ENCODE results near the gene ESYT1. TPM values are rescaled to one million over a fixed set of nuclear protein-coding genes. Genes with fewer than 3 reads are reported as not detected.

The ESYT1 gene
- total and polyA plus RNA-seq, 4 donors: 41.0 to 93.5 (median 58.8) TPM

DNA sequence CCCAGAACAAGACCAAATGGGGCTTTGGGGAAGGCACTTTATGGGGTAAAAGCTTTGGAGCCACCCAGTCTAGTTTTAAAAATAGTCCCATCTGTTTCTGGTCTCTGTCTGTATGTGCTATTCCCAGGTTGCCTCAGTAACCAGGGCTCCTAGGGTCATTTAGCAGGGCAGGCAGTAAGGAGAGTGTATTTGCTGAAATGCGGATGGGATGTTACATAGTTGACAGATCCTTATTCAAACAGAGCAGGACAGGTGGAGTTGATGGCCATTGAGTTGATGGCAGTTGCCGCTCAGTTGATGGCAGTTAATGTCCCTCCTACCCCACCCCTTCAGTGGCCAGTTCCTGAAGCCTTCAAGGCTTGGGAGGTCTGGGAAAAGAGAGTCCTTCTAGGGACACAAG, 5.4 kb upstream of the ESYT1 start:
- Histone ChIP-seq H3K27ac (ENCODE audit: low read depth in 1 of 2, low read length in 2 of 2) (peak overlapping the region; percentile 71 to 89), H3K9ac (ENCODE audit: low read depth in 1 of 2, low read length in 2 of 2) (no peak overlapping the region), H3K4me3 (ENCODE audit: low read depth in 1 of 3, low read length in 3 of 3) (no peak overlapping the region), H3K27me3 (ENCODE audit: control insufficient read depth in 4 of 4, insufficient read depth in 4 of 4, low read length in 3 of 4) (no peaks in the 10 kb centered on the region), H3K4me1 (ENCODE audit: control insufficient read depth in 4 of 4, insufficient read depth in 4 of 4, low read length in 3 of 4) (peaks cover 34 to 77% (median 65%) of the 10 kb centered on the region in 4 donors), H3K36me3 (ENCODE audit: control insufficient read depth in 4 of 4, insufficient read depth in 3 of 4, low read depth in 1 of 4, low read length in 3 of 4) (no peaks in the 10 kb centered on the region), H3K9me3 (ENCODE audit: control insufficient read depth in 4 of 4, low read length in 3 of 4) (no peaks in the 10 kb centered on the region)
- no peak for DNase-seq (ENCODE audit: low spot score)
- WGBS: 35% methylated on average over 2 of the region's 2 CpGs
- TF ChIP-seq, protein P1, sequence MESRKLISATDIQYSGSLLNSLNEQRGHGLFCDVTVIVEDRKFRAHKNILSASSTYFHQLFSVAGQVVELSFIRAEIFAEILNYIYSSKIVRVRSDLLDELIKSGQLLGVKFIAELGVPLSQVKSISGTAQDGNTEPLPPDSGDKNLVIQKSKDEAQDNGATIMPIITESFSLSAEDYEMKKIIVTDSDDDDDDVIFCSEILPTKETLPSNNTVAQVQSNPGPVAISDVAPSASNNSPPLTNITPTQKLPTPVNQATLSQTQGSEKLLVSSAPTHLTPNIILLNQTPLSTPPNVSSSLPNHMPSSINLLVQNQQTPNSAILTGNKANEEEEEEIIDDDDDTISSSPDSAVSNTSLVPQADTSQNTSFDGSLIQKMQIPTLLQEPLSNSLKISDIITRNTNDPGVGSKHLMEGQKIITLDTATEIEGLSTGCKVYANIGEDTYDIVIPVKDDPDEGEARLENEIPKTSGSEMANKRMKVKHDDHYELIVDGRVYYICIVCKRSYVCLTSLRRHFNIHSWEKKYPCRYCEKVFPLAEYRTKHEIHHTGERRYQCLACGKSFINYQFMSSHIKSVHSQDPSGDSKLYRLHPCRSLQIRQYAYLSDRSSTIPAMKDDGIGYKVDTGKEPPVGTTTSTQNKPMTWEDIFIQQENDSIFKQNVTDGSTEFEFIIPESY (IDR thresholded peaks at IDR 0.05): peak; percentile 27
- peak; percentile 39 to 44 for TF ChIP-seq HNF4A (conservative IDR thresholded peaks at IDR 0.05)
- TF ChIP-seq TAF1 (conservative IDR thresholded peaks at IDR 0.05): no peak
- peak in 1 of 2 donors; percentile 23 for TF ChIP-seq JUND (IDR thresholded peaks at IDR 0.05)
- peak; percentile 64 for TF ChIP-seq FOXA2 (IDR thresholded peaks at IDR 0.05)
- no peak for TF ChIP-seq EGR1 (IDR thresholded peaks at IDR 0.05; ENCODE audit: low read depth in 2 of 2)
- peak in 1 of 2 donors; percentile 33 for TF ChIP-seq RAD21 (IDR thresholded peaks at IDR 0.05)
- TF ChIP-seq RXRA (IDR thresholded peaks at IDR 0.05): peak; percentile 87 to 90
- TF ChIP-seq, protein P2, sequence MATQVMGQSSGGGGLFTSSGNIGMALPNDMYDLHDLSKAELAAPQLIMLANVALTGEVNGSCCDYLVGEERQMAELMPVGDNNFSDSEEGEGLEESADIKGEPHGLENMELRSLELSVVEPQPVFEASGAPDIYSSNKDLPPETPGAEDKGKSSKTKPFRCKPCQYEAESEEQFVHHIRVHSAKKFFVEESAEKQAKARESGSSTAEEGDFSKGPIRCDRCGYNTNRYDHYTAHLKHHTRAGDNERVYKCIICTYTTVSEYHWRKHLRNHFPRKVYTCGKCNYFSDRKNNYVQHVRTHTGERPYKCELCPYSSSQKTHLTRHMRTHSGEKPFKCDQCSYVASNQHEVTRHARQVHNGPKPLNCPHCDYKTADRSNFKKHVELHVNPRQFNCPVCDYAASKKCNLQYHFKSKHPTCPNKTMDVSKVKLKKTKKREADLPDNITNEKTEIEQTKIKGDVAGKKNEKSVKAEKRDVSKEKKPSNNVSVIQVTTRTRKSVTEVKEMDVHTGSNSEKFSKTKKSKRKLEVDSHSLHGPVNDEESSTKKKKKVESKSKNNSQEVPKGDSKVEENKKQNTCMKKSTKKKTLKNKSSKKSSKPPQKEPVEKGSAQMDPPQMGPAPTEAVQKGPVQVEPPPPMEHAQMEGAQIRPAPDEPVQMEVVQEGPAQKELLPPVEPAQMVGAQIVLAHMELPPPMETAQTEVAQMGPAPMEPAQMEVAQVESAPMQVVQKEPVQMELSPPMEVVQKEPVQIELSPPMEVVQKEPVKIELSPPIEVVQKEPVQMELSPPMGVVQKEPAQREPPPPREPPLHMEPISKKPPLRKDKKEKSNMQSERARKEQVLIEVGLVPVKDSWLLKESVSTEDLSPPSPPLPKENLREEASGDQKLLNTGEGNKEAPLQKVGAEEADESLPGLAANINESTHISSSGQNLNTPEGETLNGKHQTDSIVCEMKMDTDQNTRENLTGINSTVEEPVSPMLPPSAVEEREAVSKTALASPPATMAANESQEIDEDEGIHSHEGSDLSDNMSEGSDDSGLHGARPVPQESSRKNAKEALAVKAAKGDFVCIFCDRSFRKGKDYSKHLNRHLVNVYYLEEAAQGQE (IDR thresholded peaks at IDR 0.05): no peak
- TF ChIP-seq FOXA1 (IDR thresholded peaks at IDR 0.05): no peak
- TF ChIP-seq HNF4G (IDR thresholded peaks at IDR 0.05): no peak
- no peak for TF ChIP-seq NR2F2 (IDR thresholded peaks at IDR 0.05)
- peak; percentile 21 for TF ChIP-seq YY1 (IDR thresholded peaks at IDR 0.05)
- TF ChIP-seq, protein P3, sequence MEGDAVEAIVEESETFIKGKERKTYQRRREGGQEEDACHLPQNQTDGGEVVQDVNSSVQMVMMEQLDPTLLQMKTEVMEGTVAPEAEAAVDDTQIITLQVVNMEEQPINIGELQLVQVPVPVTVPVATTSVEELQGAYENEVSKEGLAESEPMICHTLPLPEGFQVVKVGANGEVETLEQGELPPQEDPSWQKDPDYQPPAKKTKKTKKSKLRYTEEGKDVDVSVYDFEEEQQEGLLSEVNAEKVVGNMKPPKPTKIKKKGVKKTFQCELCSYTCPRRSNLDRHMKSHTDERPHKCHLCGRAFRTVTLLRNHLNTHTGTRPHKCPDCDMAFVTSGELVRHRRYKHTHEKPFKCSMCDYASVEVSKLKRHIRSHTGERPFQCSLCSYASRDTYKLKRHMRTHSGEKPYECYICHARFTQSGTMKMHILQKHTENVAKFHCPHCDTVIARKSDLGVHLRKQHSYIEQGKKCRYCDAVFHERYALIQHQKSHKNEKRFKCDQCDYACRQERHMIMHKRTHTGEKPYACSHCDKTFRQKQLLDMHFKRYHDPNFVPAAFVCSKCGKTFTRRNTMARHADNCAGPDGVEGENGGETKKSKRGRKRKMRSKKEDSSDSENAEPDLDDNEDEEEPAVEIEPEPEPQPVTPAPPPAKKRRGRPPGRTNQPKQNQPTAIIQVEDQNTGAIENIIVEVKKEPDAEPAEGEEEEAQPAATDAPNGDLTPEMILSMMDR (IDR thresholded peaks at IDR 0.05; ENCODE audit: low read depth, low read length, missing input control): no peak
- TF ChIP-seq GABPA (IDR thresholded peaks at IDR 0.05 in 1 of 2, conservative IDR thresholded peaks at IDR 0.05 in 1 of 2): no peak
- TF ChIP-seq SP1 (IDR thresholded peaks at IDR 0.05): peak; percentile 81
- TF ChIP-seq, protein P4, sequence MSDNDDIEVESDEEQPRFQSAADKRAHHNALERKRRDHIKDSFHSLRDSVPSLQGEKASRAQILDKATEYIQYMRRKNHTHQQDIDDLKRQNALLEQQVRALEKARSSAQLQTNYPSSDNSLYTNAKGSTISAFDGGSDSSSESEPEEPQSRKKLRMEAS (IDR thresholded peaks at IDR 0.05): peak; percentile 43
- TF ChIP-seq, protein P5, sequence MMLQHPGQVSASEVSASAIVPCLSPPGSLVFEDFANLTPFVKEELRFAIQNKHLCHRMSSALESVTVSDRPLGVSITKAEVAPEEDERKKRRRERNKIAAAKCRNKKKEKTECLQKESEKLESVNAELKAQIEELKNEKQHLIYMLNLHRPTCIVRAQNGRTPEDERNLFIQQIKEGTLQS (IDR thresholded peaks at IDR 0.05): no peak

All from liver (tissue), 9 donors.